Astrocyte of the cerebellum (primary cell): ENCODE data around the gene TFDP2.

Source experiments
- DNase-seq: peaks from one replicate; pipeline ENCODE4 v3.0.0-alpha.2; 2011; ENCODE audit warnings: low read depth
- H3K4me3 ChIP-seq: 2 replicates; pipeline ENCODE4 v1.5.1; 2011; ENCODE audit warnings: mild to moderate bottlenecking, low read depth, low read length, moderate library complexity
- CTCF ChIP-seq: IDR thresholded peaks from 2 replicates; pipeline ENCODE4 v1.5.1; 2012; ENCODE audit warnings: low read length, low read depth, moderate library complexity, mild to moderate bottlenecking; ENCODE audit errors: missing control alignments
- in situ Hi-C: cut with HindIII; loops from 2 replicates; pipeline ENCODE4 v1.10.0; 2017; ENCODE audit warnings: low sequenced_read_pairs

The TFDP2 gene

DNA sequence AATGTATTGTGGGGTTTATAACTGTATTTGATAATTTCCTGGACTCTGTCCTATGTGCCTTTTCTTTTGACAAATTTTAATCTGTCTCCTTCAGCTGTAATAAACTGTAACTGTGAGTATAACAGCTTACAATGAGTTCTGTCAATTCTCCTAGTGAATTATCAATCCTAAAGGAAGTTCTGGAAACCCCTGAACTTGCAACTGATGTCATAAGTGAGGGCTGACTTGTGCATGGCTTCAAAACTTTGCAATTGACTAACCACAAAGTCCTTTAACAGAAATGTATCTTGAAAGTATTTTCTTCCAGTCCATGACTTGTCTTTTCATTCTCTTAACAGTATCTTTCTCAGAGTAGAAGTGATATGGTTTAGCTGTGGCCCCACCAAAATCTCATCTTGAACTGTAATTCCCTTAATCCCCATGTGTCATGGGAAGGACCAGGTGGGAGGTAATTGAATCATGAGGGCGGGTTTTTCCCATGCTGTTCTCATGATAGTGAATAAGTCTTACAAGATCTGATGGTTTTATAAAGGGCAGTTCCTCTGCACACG, 108.3 kb downstream of the TFDP2 start:
- H3K4me3 ChIP-seq, result no peak overlapping the region
- no peak for DNase-seq
- in situ Hi-C loops, result no loop called here
- no peak for TF ChIP-seq CTCF

GRCh38 chr3:142035308-142035922, 113.9 kb downstream of the TFDP2 start:
- H3K4me3 ChIP-seq, result no peak overlapping the region
- no peak for TF ChIP-seq CTCF
- no peak for DNase-seq
- in situ Hi-C loops, result no loop called here

DNA sequence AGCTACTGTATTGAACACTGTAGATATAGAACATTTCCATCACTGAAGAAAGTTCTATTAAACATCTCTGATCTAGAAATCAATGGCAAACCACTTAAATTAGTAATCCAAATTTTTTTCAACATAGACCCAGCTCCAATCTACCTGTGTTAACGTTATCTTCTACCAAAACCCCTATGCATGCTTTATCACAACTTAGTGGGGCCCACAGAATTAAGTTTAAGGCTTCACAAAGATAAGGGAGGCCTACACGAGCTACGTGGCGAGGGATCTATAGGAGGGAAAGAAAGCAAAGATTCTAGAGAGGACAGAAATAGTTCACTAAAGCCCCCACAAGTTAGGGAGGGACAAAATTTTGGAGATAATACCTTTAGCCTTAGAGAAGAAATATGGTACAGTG, 116.1 kb downstream of the TFDP2 start:
- H3K4me3 ChIP-seq, result no peak overlapping the region
- no peak for TF ChIP-seq CTCF
- in situ Hi-C loops, result no loop called here
- DNase-seq, result no peak

- H3K4me3 ChIP-seq, result no peak overlapping the region
- DNase-seq, result no peak
- in situ Hi-C loops, result no loop called here
- TF ChIP-seq CTCF, result no peak
These were observed 117.8 kb downstream of the TFDP2 start for GRCh38 chr3:142031575-142031974.

GRCh38 chr3:142029791-142030190, 119.6 kb downstream of the TFDP2 start:
- no peak for DNase-seq
- no peak for TF ChIP-seq CTCF
- H3K4me3 ChIP-seq, result no peak overlapping the region
- in situ Hi-C loops, result no loop called here

DNA sequence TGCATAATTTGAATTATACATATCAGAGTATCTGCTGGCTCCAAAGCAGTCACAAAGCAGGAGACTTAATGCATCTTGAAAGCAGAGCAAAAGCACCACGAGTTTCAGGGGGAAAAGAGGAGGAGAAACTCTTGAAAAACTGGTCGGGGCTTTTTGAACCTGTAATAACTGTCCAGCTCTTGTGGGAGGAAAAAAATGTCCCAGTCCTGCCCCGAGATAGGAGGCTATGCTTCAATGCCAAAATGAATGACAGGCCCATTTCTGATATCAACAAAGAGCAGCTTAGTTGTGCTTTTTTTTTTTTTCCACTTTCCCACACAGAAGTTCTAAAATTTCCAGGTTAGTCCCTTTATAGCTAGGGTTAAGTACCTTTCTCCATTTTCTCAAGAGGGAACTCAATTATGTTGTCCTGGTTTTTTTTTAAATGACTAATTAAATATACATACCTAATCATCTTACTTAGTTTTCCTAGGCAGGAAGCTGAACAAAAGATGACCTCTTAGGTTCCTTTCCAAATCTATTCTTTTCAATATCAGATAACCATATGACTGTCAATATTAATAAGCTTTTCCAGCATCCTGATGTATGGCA, 120.2 kb downstream of the TFDP2 start:
- no peak for TF ChIP-seq CTCF
- no peak overlapping the region for H3K4me3 ChIP-seq
- DNase-seq, result no peak
- in situ Hi-C loops, result no loop called here
